ENCODE results near the gene NFIA.

- TF ChIP-seq CTCF (conservative IDR thresholded peaks at IDR 0.05 in 1 of 2, IDR thresholded peaks at IDR 0.05 in 1 of 2; ENCODE audit: low read depth in 1 of 2, low read length in 2 of 2) (no peak), EZH2 (IDR thresholded peaks at IDR 0.05; ENCODE audit: low read length, missing control alignments) (no peak)
These were observed 173.0 kb downstream of the NFIA start for GRCh38 chr1:61255358-61255703.

Data from fibroblast of lung (primary cell).